IMR-90 (cell line): ENCODE measurements around the gene IL17F. TPM values are rescaled to one million over a fixed set of nuclear protein-coding genes. Genes with fewer than 3 reads are reported as not detected.
A peak's percentile ranks its signal among the peaks of the same experiment; 100 is the strongest.

Source experiments
- ATAC-seq: fragments of 200-7000 bp; cut with Tn5 transposase; 2 replicates; pipeline ENCODE4 v1.9.1; 2020; ENCODE audit warnings: low read depth, mild to moderate bottlenecking, moderate library complexity
- BruUV-seq: library from RNA; stranded (reverse); fragments of 400-500 nt; replicated peaks from 2 replicates; lab custom pipeline; 2021; lab: Mats Ljungman, UMichigan
- CTCF ChIA-PET: fragments of 300-600 bp; formaldehyde crosslinking; extraction: SDS; loops from one replicate; lab custom pipeline; 2021; ENCODE audit warnings: antibody characterized with exemption; lab: Yijun Ruan, JAX
- POLR2A ChIA-PET: fragments of 300-600 bp; sonication (Branson Sonifier 250); formaldehyde crosslinking; loops from one replicate; lab custom pipeline; 2022; ENCODE audit warnings: antibody characterized with exemption; ENCODE audit not compliant: unreplicated experiment; lab: Charles Lee
- DNase-seq: peaks from one replicate; pipeline ENCODE4 v3.0.0; 2013
- H2AFZ ChIP-seq: replicated peaks from 2 replicates; pipeline ENCODE3; 2013; ENCODE audit warnings: low read length, mild to moderate bottlenecking; ENCODE audit not compliant: poor library complexity
- H2AK5ac ChIP-seq: 2 replicates; pipeline ENCODE4 v1.6.1; 2013; ENCODE audit warnings: low read depth, low read length, inconsistent platforms
- H2AK9ac ChIP-seq: replicated peaks from 2 replicates; pipeline ENCODE3; 2013; ENCODE audit warnings: mild to moderate bottlenecking, low read depth, low read length, moderate library complexity; ENCODE audit not compliant: poor library complexity
- H2BK120ac ChIP-seq: 2 replicates; pipeline ENCODE4 v1.6.1; 2013; ENCODE audit warnings: low read depth, low read length, inconsistent platforms
- H2BK15ac ChIP-seq: 3 replicates; pipeline ENCODE4 v1.6.1; 2013; ENCODE audit warnings: low read depth, low read length, inconsistent platforms
- H2BK20ac ChIP-seq: 2 replicates; pipeline ENCODE4 v1.6.1; 2013; ENCODE audit warnings: low read depth, mild to moderate bottlenecking, inconsistent platforms, low read length, moderate library complexity
- H2BK5ac ChIP-seq: 2 replicates; pipeline ENCODE4 v1.6.1; 2013; ENCODE audit warnings: mild to moderate bottlenecking, low read depth, low read length, inconsistent platforms; ENCODE audit not compliant: poor library complexity, severe bottlenecking
- H3K14ac ChIP-seq: replicated peaks from 2 replicates; pipeline ENCODE4 v1.6.1; 2013; ENCODE audit warnings: low read depth, low read length, inconsistent platforms
- H3K18ac ChIP-seq: 2 replicates; pipeline ENCODE4 v1.6.1; 2013; ENCODE audit warnings: low read depth, low read length, control low read depth
- H3K23ac ChIP-seq: 2 replicates; pipeline ENCODE4 v1.6.1; 2013; ENCODE audit warnings: low read depth, low read length, inconsistent platforms
- H3K27ac ChIP-seq: 2 replicates; pipeline ENCODE4 v1.5.1; 2013; ENCODE audit warnings: mild to moderate bottlenecking, control low read depth, low read length; ENCODE audit not compliant: insufficient read depth
- H3K27me3 ChIP-seq: 2 replicates; pipeline ENCODE4 v1.6.1; 2013; ENCODE audit warnings: low read length; ENCODE audit not compliant: control insufficient read depth, insufficient read depth
- H3K36me3 ChIP-seq: 2 replicates; pipeline ENCODE4 v1.6.1; 2013; ENCODE audit warnings: low read length, mixed read lengths; ENCODE audit not compliant: control insufficient read depth, insufficient read depth
- H3K4ac ChIP-seq: 2 replicates; pipeline ENCODE4 v1.6.1; 2013; ENCODE audit warnings: low read depth, low read length, inconsistent platforms
- H3K4me1 ChIP-seq: 2 replicates; pipeline ENCODE4 v1.6.1; 2013; ENCODE audit warnings: low read length, mixed read lengths; ENCODE audit not compliant: control insufficient read depth, insufficient read depth
- H3K4me2 ChIP-seq: 2 replicates; pipeline ENCODE4 v1.6.1; 2013; ENCODE audit warnings: low read depth, mild to moderate bottlenecking, control low read depth, low read length, moderate library complexity
- H3K4me3 ChIP-seq: 2 replicates; pipeline ENCODE4 v1.5.1; 2013; ENCODE audit warnings: low read depth, mild to moderate bottlenecking, control low read depth, low read length, moderate library complexity; ENCODE audit not compliant: insufficient read depth
- H3K56ac ChIP-seq: 2 replicates; pipeline ENCODE4 v1.6.1; 2013; ENCODE audit warnings: low read length, inconsistent platforms; ENCODE audit not compliant: insufficient read depth; ENCODE audit errors: extremely low read depth
- H3K79me1 ChIP-seq, 2 experiments: 2 replicates each; pipeline ENCODE4 v1.6.1; 2013; ENCODE audit warnings: low read length in 2 of 2, inconsistent platforms in 1 of 2, low read depth in 1 of 2
- H3K9ac ChIP-seq: 2 replicates; pipeline ENCODE4 v1.6.1; 2013; ENCODE audit warnings: low read depth, low read length, control low read depth
- H3K9me1 ChIP-seq: 2 replicates; pipeline ENCODE4 v1.6.1; 2013; ENCODE audit warnings: low read length, inconsistent platforms; ENCODE audit not compliant: insufficient read depth
- H3K9me3 ChIP-seq: 2 replicates; pipeline ENCODE4 v1.6.1; 2013; ENCODE audit warnings: low read length; ENCODE audit not compliant: control insufficient read depth, insufficient read depth
- H4K20me1 ChIP-seq: 2 replicates; pipeline ENCODE4 v1.6.1; 2013; ENCODE audit warnings: low read length, inconsistent platforms; ENCODE audit not compliant: insufficient read depth
- H4K5ac ChIP-seq: 2 replicates; pipeline ENCODE4 v1.6.1; 2013; ENCODE audit warnings: mild to moderate bottlenecking, low read depth, low read length, control low read depth
- H4K8ac ChIP-seq, 2 experiments: 2 replicates each; pipeline ENCODE4 v1.6.1; 2013; ENCODE audit warnings: low read depth in 2 of 2, low read length in 2 of 2, control low read depth in 1 of 2, inconsistent platforms in 1 of 2
- H4K91ac ChIP-seq: 2 replicates; pipeline ENCODE4 v1.6.1; 2013; ENCODE audit warnings: low read depth, low read length, inconsistent platforms; ENCODE audit not compliant: insufficient read depth
- MAFK ChIP-seq: IDR thresholded peaks from 2 replicates; pipeline ENCODE4 v1.6.1; 2012; ENCODE audit warnings: low read depth, low read length, improper control_type of control experiment
- RCOR1 ChIP-seq: IDR thresholded peaks from 2 replicates; pipeline ENCODE4 v1.6.1; 2012; ENCODE audit warnings: mild to moderate bottlenecking, low read length, improper control_type of control experiment; ENCODE audit not compliant: insufficient replicate concordance
- WGBS, 2 experiments: methylation state at CpG; one replicate each; pipeline versions ENCODE4 v1.1.5 to v1.1.7; 2013; ENCODE audit warnings: missing lambda C conversion rate in 2 of 2; ENCODE audit not compliant: insufficient read length in 1 of 2; ENCODE audit errors: extremely low coverage in 2 of 2; 5-methylcytosine and 5-hydroxymethylcytosine counted together
- dilution Hi-C: fragments of 300-500 bp; cut with HindIII; formaldehyde crosslinking; loops from one replicate; pipeline ENCODE4 v1.14.3; 2018; ENCODE audit warnings: low sequenced_read_pairs; ENCODE audit not compliant: unreplicated experiment
- in situ Hi-C: fragments of 300-500 bp; cut with MboI; formaldehyde crosslinking; loops from 3 replicates; pipeline ENCODE4 v1.14.3; 2019; ENCODE audit warnings: low sequenced_read_pairs, inconsistent platforms, mixed read lengths
- intact Hi-C: fragments of 100-400 bp; cut with micrococcal nuclease; formaldehyde crosslinking; loops from 2 replicates; pipeline ENCODE4 v1.10.0; 2022
- polyA plus RNA-seq, 3 experiments: library from polyadenylated mRNA; depleted of rRNA; stranded (reverse); fragments of >200 nt; gene quantifications; 2 replicates each; pipeline ENCODE4 v1.2.3, GENCODE V29; 2012; ENCODE audit warnings: low replicate concordance in 1 of 3
- total RNA-seq: library from RNA; depleted of rRNA; stranded (reverse); fragments of >200 nt; gene quantifications from 2 replicates; pipeline ENCODE4 v1.2.3, GENCODE V29; 2012

IL17F gene
- total and polyA plus RNA-seq, 2 of the 4 experiments (the other 2 are of a cell fraction) = not detected

- Histone ChIP-seq H2AK9ac (no peak overlapping the region), H4K20me1 (peaks cover 6% of the 10 kb centered on the region), H2BK120ac (peak overlapping the region; percentile 77), H3K56ac (peak overlapping the region; percentile 16; the same call in 1 of the 2 replicates), H3K4me3 (no peak overlapping the region), H2AK5ac (no peak overlapping the region), H3K9me1 (peaks cover 8% of the 10 kb centered on the region), H3K36me3 (peaks cover 8% of the 10 kb centered on the region), H3K23ac (peak overlapping the region; percentile 46; the same call in 1 of the 2 replicates), H3K18ac (peak overlapping the region; percentile 81), H2AFZ (peak overlapping the region; percentile 62), H3K14ac (0 out of 2 replicates have a peak overlapping the region, but pooled peaks have one; percentile 34), H4K5ac (peak overlapping the region; percentile 73; the same call in 1 of the 2 replicates), H3K4me2 (peak overlapping the region; percentile 75), H3K9ac (peak overlapping the region; percentile 8), H2BK5ac (peak overlapping the region; percentile 5), H2BK15ac (peak overlapping the region; percentile 67; the same call in 1 of the 3 replicates), H4K91ac (peak overlapping the region; percentile 81; the same call in 1 of the 2 replicates), H3K9me3 (no peaks in the 10 kb centered on the region), H3K27me3 (no peaks in the 10 kb centered on the region), H3K79me1 (no peaks in the 10 kb centered on the region), H4K8ac (peak overlapping the region; percentile 25; a peak in 1 of 4 replicates), H3K4me1 (peaks cover 13% of the 10 kb centered on the region; the same call in 1 of the 2 replicates), H3K4ac (peak overlapping the region; percentile 83), H2BK20ac (peak overlapping the region; percentile 85), H3K27ac (peak overlapping the region; percentile 32; the same call in 1 of the 2 replicates)
- 37% methylated on average over 4 of the region's 6 CpGs; no CpG with 5 or more reads in 1 of the 2 experiments for WGBS, 2 experiments
- dilution Hi-C loops (no loop called here), intact Hi-C loops (no loop called here), in situ Hi-C loops (loop anchor here (5.0 kb wide), 1 partner anchor 99 kb away; no protein-coding TSS in a partner anchor)
- DNase-seq (peak; percentile 87), ATAC-seq (peak; percentile 92)
- POLR2A ChIA-PET = no interaction called here
- CTCF ChIA-PET = no interaction called here
- no TSS peak for BruUV-seq
- no peak for TF ChIP-seq MAFK
- peak; percentile 49 for TF ChIP-seq RCOR1
Observed at GRCh38 chr6:52261229-52261628, 16.9 kb upstream of the IL17F start.
